GM12865 (cell line): ENCODE results near the gene MRC2.

Source experiments
- DNase-seq: peaks from one replicate; pipeline ENCODE4 v3.0.0; 2010; ENCODE audit warnings: low read depth
- H3K4me3 ChIP-seq: 2 replicates; pipeline ENCODE4 v1.5.1; 2011; ENCODE audit warnings: mild to moderate bottlenecking, low read depth, low read length, control low read depth
- TF ChIP-seq, protein P1 (sequence below): IDR thresholded peaks from 2 replicates; pipeline ENCODE4 v1.5.1; 2011; ENCODE audit warnings: low read length, control low read depth, low read depth, inconsistent platforms; ENCODE audit not compliant: insufficient read depth; ENCODE audit errors: missing control alignments

The MRC2 gene

DNA sequence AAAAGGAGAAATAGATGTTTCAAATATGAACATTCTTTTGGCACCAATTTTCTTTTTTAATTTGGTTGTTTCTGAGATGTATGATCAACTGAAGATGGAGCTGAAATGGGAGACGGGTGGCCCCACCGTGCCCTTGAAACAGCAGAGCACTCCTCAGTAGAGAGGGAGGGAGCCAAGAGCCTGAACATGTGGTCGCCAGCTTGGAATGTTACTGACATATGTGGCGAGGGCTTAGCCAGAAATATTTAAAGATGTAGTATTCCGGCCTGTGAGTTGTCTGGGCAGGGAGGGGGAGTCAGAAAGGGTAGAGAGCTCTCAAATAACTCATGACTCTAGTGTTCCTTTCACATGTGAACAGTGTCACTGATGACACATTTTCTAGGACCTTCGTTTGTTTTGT is 13.3 kb upstream of the MRC2 start:
- no peak for DNase-seq
- TF ChIP-seq, protein P1, sequence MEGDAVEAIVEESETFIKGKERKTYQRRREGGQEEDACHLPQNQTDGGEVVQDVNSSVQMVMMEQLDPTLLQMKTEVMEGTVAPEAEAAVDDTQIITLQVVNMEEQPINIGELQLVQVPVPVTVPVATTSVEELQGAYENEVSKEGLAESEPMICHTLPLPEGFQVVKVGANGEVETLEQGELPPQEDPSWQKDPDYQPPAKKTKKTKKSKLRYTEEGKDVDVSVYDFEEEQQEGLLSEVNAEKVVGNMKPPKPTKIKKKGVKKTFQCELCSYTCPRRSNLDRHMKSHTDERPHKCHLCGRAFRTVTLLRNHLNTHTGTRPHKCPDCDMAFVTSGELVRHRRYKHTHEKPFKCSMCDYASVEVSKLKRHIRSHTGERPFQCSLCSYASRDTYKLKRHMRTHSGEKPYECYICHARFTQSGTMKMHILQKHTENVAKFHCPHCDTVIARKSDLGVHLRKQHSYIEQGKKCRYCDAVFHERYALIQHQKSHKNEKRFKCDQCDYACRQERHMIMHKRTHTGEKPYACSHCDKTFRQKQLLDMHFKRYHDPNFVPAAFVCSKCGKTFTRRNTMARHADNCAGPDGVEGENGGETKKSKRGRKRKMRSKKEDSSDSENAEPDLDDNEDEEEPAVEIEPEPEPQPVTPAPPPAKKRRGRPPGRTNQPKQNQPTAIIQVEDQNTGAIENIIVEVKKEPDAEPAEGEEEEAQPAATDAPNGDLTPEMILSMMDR = no peak
- H3K4me3 ChIP-seq = no peak overlapping the region

DNA sequence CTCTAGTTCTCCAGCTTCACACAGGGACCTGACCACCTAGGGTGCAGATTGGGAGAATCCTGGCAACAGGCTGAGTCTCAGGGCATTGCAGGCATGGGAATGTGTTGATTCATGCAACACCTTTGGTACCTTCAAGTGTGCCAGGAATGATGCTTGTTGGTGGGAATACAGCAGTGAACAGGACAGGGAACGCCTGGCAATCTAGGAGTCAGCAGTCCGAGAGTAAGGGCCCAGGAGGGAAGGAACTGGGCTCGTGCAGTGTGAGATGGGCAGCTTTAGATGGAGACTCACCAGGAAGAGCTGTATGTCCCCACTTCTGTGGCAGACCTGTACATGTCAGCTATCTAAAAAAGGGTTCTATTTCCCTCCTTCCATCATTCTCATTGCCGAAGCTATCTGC is 12.0 kb upstream of the MRC2 start:
- no peak for DNase-seq
- no peak overlapping the region for H3K4me3 ChIP-seq
- TF ChIP-seq, protein P1 = no peak

DNA sequence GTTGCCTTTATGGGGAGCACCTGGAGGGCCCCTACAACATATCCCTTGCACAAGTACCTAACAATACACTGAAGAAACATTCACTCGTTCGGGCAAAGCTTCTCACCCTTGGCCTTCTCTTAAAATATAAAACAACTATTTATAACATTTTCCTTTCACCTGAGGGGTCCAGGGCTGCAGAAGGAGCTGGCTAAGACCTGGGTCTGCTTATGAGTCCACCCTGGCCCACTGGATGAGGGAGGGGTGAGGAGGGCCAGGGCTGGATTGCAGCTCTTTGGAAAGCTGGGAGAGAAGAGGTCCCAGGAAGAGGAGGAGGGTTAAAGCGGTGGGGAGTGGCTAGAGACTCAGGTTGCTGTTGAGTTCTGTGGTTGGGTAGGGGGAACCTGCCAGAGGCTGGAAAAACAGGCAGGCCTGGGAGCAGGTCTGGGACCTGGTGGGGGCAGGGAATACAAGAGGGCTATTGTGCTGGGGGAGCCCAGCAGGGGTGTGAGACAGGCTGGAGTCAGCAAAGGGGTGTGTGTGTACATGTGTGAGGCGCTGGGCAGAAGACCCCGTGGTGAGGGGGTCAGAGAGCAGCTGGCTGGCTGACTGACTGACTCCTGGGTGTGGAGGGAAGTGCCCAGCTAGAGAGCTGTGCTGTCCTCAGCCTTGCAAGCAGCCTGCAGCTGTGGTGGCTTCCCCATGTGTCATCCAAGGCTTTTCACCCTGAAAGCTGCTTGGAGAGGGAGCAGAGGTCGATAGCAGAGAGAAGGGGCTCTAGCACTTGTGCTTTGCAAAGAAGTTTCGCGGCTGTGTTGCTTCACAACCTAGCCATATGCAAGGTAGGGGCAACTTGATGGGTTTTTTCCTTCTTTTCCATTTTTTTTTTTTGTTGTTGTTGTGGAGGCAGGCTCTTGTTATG is 10.2 kb upstream of the MRC2 start:
- TF ChIP-seq, protein P1 = no peak
- H3K4me3 ChIP-seq = no peak overlapping the region
- no peak for DNase-seq

DNA sequence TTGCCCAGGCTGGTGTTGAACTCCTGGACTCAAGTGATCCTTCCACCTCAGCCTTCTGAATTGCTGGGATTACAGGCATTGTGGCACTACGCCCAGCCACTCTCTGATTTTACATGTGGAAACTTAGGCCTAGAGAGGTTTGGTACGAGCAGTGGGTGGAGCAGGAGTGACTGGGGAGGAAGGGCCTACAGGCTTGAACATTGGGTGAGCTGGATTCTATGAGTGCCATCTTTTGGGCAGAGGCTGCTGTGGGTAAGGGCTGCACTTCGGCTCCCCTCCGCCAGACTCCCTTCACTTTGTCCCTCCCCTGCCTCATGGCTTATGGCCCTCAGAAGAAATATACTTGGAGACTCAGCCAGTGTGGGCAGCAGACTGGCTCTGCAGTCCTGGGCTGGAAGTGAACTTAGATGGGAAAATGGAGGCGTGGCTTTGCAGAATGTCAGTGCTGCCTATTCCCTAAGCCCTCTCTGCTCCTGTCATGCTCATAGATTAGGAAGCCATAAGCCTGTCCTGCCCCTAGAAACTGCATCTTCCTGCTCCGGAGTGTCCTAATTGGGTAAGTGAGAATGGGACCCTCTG is 9.5 kb upstream of the MRC2 start:
- H3K4me3 ChIP-seq = no peak overlapping the region
- DNase-seq = no peak
- TF ChIP-seq, protein P1 = no peak

DNA sequence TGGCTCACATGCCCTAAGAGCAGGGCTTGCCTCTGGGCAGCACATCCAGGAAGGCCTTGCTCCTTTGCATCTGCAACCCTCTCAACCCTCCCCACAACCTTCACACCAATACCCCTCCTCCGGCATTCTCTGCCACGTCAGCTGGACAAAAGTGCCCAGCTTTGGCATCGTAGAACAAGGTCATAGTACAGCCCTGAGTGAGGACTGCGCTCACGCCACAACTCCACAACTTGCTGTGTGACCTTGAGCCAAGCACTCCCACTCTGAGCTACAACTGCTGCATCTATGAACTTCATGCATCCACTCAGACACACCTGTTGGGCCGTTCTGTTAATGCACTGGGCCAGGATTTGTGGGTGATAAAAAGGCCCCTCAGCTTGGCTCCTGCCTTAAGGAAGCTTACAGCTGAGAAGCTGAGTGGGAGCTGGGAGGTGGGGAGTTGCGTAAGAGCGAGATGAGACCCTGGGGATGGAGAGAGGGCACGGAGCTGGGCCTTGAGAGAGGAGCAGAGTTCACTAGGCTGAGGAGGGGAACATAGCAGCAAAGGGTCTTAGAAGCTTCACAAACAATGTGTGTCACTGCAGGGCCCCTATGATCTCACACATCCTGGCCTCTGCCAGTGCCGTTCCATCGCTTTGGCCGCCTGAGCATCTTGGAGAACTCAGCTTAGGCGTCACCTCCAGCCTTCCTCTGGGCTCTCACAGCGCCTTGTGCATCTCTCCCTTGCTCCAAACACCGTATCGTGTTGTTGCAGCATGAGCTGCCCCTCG is 8.6 kb upstream of the MRC2 start:
- no peak for DNase-seq
- no peak overlapping the region for H3K4me3 ChIP-seq
- TF ChIP-seq, protein P1 = no peak

DNA sequence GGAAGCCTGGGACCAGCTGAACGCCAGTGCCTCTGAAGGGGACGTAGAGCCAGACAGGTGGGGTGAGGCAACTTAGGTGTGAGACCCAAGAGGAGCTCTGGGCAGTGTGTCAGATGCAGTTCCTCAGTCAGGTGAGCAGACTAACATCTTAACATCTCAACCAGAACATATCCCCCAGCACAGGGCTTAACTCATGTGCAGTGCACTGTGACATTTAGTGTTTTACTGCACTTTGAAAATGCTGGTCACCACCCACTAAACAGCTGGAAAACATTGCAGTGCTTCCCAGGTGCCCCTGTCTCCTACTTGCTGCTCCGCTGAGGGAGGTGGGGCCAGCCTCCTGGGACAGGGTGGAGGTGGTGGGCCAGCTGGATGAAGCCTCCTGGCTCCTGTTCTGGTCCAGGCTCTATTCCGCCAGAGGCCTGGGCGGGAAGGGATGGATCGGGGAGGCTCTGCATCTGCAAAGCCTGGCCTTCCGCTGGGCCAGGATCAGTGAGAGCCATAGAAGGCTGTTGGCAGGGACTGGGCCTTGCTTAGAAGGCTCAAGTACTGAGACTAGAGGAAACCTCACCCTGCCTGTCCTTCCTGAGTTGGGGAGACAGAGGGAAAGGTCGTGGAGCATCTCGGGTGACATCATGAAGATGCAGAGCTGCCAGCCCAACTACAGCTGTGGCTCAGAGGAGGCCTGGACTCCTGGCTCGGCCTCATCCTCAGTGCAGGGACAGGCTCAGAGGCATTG is 7.9 kb upstream of the MRC2 start:
- no peak overlapping the region for H3K4me3 ChIP-seq
- TF ChIP-seq, protein P1 = no peak
- DNase-seq = no peak
